SH-SY5Y (cell line): ENCODE data around the gene CFL1.

Experiments used
- GATA2 ChIP-seq: IDR thresholded peaks from 2 replicates; pipeline ENCODE4 v1.6.1; 2011; ENCODE audit warnings: mild to moderate bottlenecking, low read depth, low read length
- GATA3 ChIP-seq: IDR thresholded peaks from 2 replicates; pipeline ENCODE4 v1.6.1; 2011; ENCODE audit warnings: low read depth, mild to moderate bottlenecking, low read length, moderate library complexity

GRCh38 chr11:65857853-65858680 lies at the start of gene CFL1:
- TF ChIP-seq GATA3 = no peak
- no peak for TF ChIP-seq GATA2
